Renal cortical epithelial cell (primary cell): ENCODE measurements around the gene AGAP4. TPM values are rescaled to one million over a fixed set of nuclear protein-coding genes. Genes with fewer than 3 reads are reported as not detected.
"Not testable (repeated sequence)": the region's sequence is repeated elsewhere in the genome, so short reads cannot be mapped to it uniquely, and the experiment has no call there.

Experiments used
- DNase-seq: peaks from one replicate; pipeline ENCODE4 v3.0.0-alpha.2; 2011; ENCODE audit warnings: low read depth
- total RNA-seq: library from RNA; depleted of rRNA; stranded (reverse); fragments of >200 nt; gene quantifications from 2 replicates; pipeline ENCODE4 v1.2.3, GENCODE V29; 2014

Gene AGAP4
- total RNA-seq, 1 donor from 2014 or later, result 5.9 TPM

- DNase-seq, result not testable (repeated sequence)
Observed at GRCh38 chr10:45790694-45791426, 56.4 kb downstream of the AGAP4 start.

GRCh38 chr10:45789991-45790390 lies 57.3 kb downstream of the AGAP4 start:
- DNase-seq, result not testable (repeated sequence)

GRCh38 chr10:45787212-45787741 lies 60.0 kb downstream of the AGAP4 start:
- DNase-seq, result not testable (repeated sequence)

GRCh38 chr10:45786217-45786616 lies 61.1 kb downstream of the AGAP4 start:
- not testable (repeated sequence) for DNase-seq

Other genes starting within 250 kb of the AGAP4 start
- 4.7 and 10.3 TPM in 2 replicates for gene ZFAND4, start 174.7 kb downstream of the AGAP4 start, total RNA-seq
- gene WASHC2C, start 120.2 kb downstream of the AGAP4 start, total RNA-seq, result 29.0 and 47.1 TPM in 2 replicates
- 91.4 and 120 TPM in 2 replicates for gene TIMM23, start 125.0 kb upstream of the AGAP4 start, total RNA-seq
- 265 and 272 TPM in 2 replicates for gene NCOA4, start 183.1 kb upstream of the AGAP4 start, total RNA-seq
- gene MSMB, start 198.8 kb upstream of the AGAP4 start, total RNA-seq, result not detected in 2 replicates